ENCODE results near the gene KRTAP19-5. TPM values are rescaled to one million over a fixed set of nuclear protein-coding genes. Genes with fewer than 3 reads are reported as not detected.
"Not testable (repeated sequence)": the region's sequence is repeated elsewhere in the genome, so short reads cannot be mapped to it uniquely, and the experiment has no call there.

The KRTAP19-5 gene
- not detected in 2 replicates for total RNA-seq

DNA sequence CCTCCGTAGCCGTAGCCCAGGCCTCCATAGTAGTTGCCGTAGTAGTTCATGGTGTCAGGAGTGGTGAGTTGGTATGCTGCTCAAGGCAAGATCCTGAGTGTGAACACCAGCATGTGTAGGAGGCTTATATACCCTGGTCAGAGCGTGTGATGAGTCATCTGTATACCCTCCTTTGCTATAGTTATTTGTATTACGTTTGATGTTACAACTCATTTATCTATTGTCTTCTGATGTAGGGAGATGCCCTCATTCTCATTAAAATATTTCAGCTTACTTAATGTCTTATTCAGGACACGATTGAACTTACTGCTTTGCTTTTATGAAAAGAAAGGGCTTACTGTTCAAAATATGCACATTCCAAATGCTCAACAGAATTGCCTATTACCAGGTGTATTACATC, at the start of gene KRTAP19-5:
Gene KRTAP19-5, minus strand, starts transcription at position 101 of the 400 bp plus-strand sequence. Its CDS starts 51 bp downstream, at position 50.
- DNase-seq (ENCODE audit: low read depth): no peak

DNA sequence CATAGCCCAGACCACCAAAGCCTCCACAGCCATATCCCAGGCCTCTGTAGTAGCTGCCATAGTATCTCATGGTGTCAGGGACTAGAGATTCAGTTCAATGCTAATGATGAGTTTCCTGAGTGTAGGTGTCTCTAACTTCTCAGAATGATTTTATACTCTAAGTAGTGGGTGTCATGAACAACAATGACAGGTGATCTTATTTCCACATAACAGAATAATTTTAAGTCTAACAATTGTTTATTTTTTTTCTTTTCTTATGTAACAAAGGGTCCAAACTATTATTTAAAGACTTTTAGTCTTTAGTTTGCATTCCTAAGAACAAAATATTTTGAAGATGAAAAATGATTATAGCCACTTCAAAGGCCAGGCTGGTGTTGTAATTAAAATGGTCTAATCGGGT, 39.8 kb upstream of the KRTAP19-5 start, which contains the start of gene KRTAP19-6:
Gene KRTAP19-6, minus strand, starts transcription at position 101 of the 400 bp plus-strand sequence. Its CDS starts 31 bp downstream, at position 70.
- DNase-seq (ENCODE audit: low read depth): no peak

DNA sequence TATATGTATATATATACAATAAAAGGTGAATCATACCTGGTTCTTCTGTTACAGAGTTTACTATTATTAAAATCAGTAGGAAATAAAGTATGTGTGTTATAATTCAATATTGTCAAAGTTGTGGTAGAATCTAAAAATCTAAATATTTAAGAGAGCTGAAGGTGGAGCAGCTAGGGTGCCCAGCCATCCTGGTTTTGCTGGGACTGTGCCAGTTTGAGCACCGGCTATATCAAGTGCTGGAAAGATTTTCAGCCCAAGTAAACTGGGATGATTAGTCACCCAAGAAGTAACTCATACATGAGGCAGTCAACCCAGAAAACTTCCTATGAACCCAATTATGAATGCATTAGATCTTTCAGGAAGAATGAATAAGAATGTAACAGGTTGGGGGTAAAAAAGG, 16.9 kb upstream of the KRTAP19-5 start:
- no peak for DNase-seq (ENCODE audit: low read depth)

DNA sequence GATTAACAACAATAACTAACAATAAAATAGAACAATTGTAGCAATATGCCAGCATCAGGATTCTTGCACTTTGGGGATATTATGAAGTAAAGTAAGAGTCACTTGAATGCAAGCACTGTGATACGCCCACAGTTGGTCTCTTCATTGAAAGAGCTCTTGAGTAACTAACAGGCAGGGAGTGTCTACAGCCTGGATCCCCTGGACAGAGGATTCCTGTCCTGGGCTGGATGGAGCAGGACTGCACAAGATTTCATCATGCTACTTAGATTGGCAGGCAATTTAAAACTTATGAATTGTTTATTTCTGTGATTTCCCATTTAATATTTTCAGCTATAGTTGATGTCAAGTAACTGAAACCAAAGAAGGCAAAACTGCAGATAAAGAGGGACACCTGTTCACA, 13.7 kb upstream of the KRTAP19-5 start:
- DNase-seq (ENCODE audit: low read depth): no peak

DNA sequence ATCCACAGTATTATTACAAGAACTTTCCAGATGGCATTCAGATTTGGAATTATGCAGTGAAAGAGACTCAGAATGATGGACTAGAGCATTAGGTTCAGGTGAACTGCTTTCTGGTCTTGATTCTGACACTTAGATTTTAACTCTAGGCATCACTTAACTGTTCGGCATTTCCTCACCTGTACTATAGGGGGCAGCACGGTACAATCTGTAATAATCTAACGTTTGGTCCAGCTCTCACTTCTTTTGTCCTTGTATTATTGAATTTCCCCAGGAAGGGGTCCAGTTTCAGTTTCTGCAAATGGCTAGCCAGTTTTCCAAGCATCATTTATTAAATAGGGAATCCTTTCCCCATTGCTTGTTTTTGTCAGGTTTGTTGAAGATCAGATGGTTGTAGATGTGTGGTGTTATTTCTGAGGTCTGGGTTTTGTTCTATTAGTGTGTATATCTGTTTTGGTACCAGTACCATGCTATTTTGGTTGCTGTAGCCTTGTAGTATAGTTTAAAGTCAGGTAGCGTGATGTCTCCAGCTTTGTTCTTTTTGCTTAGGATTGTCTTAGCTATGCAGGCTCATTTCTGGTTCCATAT, 3.8 kb upstream of the KRTAP19-5 start:
- not testable (repeated sequence) for DNase-seq (ENCODE audit: low read depth)

DNA sequence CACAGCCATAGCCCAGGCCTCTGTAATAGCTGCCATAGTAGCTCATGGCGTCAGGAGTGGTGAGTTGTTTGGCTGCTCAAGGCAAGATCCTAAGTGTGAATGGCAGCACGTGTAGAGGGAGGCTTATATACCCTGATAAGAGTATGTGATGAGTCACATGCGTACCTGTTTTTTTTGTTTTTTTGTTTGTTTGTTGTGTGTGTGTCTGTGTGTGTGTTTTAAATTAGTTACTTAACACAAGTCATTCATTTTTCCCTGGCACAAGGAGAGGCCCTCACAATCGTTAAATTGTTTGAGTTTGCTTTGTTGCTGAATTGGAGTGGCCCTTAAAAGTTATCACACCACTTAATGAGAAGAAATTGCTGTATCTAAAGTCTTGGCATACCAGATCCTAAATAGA, 4.9 kb downstream of the KRTAP19-5 start, which contains the start of gene KRTAP19-4:
Gene KRTAP19-4, minus strand, starts transcription at position 101 of the 400 bp plus-strand sequence. Its CDS starts 55 bp downstream, at position 46.
- DNase-seq (ENCODE audit: low read depth): no peak

DNA sequence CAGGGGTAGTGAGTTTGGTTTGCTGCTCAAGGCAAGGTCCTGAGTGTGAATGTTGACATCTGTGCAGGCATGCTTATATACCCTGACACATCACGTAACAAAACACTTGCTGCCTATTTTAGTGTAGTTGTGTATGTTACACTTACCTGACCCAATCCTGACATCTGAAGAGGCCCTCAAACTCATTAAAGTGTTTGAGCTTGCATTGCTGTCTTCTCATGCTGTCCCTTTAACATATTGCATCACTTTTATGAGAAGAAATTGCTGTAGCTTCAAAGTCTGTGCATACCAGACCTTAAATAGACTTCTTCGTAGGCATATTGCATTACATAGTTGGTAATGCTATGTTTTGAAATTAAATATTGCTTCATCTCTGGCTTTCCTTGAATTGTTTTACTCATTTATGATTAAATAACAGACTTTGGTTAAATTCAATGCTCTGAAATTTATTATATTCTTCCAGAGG, 9.9 kb downstream of the KRTAP19-5 start, which contains the start of gene KRTAP19-3:
Gene KRTAP19-3, minus strand, starts transcription at position 51 of the 466 bp plus-strand sequence. CDS start 56 bp downstream, outside the sequence.
- no peak for DNase-seq (ENCODE audit: low read depth)

DNA sequence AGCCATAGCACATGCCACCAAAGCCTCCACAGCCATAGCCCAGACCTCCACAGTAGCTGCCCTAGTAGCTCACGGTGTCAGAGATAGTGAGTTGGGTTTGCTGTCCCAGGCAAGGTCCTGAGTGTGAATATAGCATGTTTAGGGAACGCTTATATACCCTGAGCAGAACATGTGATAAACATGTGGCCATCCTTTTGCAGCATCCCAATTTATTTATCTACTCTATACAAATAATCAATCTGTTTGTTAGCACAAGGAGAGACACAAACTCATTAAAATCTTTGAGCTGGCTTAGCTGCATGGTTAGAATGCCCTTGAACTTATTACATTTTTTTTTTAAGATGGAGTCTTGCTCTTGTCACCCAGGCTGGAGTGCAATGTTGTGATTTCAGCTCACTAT, 14.6 kb downstream of the KRTAP19-5 start, which contains the start of gene KRTAP19-2:
Gene KRTAP19-2, minus strand, starts transcription at position 101 of the 400 bp plus-strand sequence. Its CDS starts 88 bp downstream, at position 13.
- no peak for DNase-seq (ENCODE audit: low read depth)

DNA sequence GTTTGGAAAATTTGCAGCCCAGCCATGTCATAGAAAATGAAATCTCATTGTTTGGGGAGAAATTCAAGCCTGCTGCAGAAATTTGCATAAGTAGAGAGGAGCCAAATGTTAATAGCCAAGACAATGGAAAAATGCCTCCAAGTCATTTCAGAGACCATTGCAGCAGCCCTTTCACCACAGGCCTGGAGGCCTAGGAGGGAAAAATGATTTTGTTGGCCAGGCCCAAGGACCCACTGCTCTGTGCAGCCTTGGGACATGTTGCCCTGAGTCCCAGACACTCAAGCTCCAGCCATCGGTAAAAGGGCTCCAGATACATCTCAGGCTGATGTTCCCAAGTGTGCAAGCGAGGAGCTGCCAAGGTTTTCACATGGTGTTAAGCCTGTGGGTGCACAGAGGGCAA, 15.8 kb downstream of the KRTAP19-5 start:
- DNase-seq (ENCODE audit: low read depth): no peak

DNA sequence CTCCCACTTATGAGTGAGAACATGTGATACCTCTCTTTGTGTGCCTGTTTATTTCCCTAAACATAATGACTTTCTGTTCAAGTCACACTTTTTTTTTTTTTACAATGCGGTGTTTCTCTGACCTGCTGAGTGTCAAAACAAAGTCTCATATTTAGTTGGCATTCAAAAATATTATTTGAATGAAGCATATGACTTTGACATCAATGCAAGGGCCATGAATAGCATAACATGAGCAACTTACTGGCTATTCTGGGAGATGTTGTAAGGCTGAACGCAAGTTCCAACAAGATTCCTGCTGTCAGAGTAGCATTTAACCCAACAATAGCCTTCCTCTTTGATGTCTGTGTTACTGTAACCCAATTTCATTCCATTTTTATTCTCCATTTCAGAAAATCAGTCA, 19.8 kb downstream of the KRTAP19-5 start:
- DNase-seq (ENCODE audit: low read depth): no peak

DNA sequence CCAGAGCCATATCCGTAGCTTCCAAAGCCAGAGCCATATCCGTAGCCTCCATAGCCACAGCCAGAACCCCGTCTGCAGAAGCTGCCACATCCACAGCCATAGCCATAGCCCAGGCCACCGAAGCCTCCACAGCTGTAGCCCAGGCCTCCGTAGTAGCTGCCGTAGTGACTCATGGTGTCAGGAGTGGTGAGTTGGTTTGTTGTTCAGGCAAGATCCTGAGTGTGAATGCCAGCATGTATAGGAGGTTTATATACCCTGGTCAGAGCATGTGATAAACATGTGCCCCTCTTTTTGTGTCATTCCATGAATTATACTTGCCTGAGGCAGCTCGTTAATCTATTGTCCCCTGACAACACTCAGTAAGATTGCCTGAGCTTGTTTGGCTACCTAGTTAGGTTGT, 21.8 kb downstream of the KRTAP19-5 start, which contains the start of gene KRTAP19-1:
Gene KRTAP19-1, minus strand, starts transcription at position 223 of the 400 bp plus-strand sequence. Its CDS starts 50 bp downstream, at position 173.
- DNase-seq (ENCODE audit: low read depth): no peak

DNA sequence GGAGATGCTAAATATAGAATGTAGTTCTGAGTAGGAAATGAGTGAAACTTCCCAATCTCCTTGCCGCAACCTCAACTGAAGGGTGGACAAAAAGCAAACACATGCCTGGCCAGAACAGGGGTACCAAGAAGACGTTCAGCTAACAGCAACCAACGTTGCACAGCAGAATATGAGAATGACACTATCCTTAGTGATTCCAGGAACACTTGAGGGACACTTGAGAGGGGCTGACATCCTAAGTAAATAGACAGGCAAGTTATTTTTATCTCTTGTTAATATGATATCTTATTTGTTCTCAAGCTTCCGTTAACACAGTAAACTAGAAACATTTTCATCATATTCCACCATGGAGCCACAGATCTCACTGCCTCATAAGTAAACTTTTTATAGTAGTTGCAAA, 22.7 kb downstream of the KRTAP19-5 start:
- no peak for DNase-seq (ENCODE audit: low read depth)

DNA sequence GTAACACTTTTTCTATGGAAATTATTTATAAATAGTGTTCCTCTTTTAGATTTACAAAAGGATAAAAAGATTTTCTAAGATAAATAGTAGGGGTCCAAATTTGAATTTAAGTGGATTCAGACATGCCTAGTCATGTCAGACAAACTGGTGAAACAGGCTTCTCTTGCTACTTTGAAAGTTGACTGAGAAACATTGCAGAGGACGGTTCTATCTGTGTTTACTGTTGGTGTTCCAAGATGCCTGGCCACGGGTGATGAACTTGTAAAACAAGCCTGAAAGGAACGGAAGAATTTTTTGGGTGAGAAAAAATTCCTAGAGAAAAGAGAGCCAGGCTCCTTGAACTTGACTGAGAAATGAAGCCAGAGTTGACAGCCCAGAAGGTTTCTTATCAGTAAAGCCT, 23.9 kb downstream of the KRTAP19-5 start:
- no peak for DNase-seq (ENCODE audit: low read depth)

DNA sequence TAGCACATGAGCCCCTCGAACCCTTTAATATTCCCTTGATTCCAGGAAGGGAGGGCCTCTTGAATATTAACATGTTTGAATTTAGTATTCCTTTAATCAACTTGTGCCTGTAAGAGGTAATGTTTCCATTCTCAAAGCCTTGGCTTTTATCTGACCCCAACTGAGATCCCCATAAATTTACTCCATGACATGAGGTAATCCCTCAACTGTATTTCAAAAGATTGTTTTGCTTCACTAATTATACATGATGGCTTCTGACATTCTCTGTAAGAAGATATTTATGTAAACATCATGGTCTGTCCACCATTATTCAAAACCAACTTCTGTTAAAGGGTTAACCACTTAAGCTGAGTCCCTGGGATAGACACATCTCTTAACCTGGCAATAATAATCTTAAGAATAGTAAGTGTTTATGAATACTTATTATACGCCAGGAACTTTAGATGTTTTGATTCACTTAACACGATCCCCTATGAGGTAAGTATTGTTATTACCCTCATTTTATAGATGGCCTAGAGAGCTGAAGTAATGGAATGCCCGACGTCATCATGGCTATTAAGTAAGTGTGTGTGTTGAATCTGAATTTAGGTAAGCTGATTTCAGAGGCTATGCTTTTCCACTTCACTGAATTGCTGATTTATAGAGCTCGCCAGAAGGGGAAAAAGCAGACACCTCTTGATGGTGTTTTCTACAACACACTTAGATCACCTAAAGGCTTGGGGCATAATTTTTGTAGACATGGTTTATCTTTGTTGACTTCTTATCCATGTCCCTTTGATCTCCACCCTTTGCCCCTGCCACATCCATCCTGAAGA, 32.8 kb downstream of the KRTAP19-5 start:
- no peak for DNase-seq (ENCODE audit: low read depth)

DNA sequence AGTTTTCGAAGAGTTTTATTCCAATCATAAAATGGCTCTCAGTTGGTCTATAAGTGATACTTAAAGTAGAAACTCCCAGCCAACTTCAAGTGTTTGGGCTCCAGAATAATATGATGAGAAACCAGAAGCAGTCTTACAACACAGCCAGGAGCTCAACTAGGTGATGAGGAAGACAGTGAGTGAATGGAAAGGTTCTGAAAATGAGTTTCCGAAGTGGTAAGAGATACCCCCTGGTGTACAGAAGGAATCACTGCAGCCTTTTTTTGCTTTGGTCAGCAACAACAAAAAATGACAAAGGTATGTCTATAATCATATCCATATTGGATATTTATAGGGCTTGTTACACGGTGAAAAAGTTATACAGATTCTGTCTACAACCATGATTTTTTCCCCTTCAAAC, 38.2 kb downstream of the KRTAP19-5 start:
- DNase-seq (ENCODE audit: low read depth): no peak

Other genes starting within 250 kb of the KRTAP19-5 start
- gene KRTAP24-1, start 219.2 kb downstream of the KRTAP19-5 start, total RNA-seq: not detected in 2 replicates
- gene KRTAP25-1, start 212.6 kb downstream of the KRTAP19-5 start, total RNA-seq: not detected in 2 replicates
- gene KRTAP26-1, start 181.8 kb downstream of the KRTAP19-5 start, total RNA-seq: not detected in 2 replicates
- gene KRTAP27-1, start 164.4 kb downstream of the KRTAP19-5 start, total RNA-seq: not detected in 2 replicates
- not detected in 2 replicates for gene KRTAP23-1, start 153.5 kb downstream of the KRTAP19-5 start, total RNA-seq
- not detected in 2 replicates for gene KRTAP13-2, start 129.9 kb downstream of the KRTAP19-5 start, total RNA-seq
- gene KRTAP13-1, start 106.1 kb downstream of the KRTAP19-5 start, total RNA-seq: not detected in 2 replicates
- gene KRTAP13-3, start 76.2 kb downstream of the KRTAP19-5 start, total RNA-seq: not detected in 2 replicates
- not detected in 2 replicates for gene KRTAP13-4, start 71.9 kb downstream of the KRTAP19-5 start, total RNA-seq
- not detected in 2 replicates for gene KRTAP15-1, start 61.9 kb downstream of the KRTAP19-5 start, total RNA-seq
- gene KRTAP19-1, start 21.8 kb downstream of the KRTAP19-5 start, total RNA-seq: not detected in 2 replicates
- gene KRTAP19-2, start 14.7 kb downstream of the KRTAP19-5 start, total RNA-seq: not detected in 2 replicates
- gene KRTAP19-3, start 10.1 kb downstream of the KRTAP19-5 start, total RNA-seq: not detected in 2 replicates
- not detected in 2 replicates for gene KRTAP19-4, start 5.0 kb downstream of the KRTAP19-5 start, total RNA-seq
- gene KRTAP19-6, start 39.7 kb upstream of the KRTAP19-5 start, total RNA-seq: not detected in 2 replicates
- not detected in 2 replicates for gene KRTAP19-7, start 59.2 kb upstream of the KRTAP19-5 start, total RNA-seq
- gene KRTAP22-2, start 88.3 kb upstream of the KRTAP19-5 start, total RNA-seq: not detected in 2 replicates
- gene KRTAP6-3, start 90.3 kb upstream of the KRTAP19-5 start, total RNA-seq: not detected in 2 replicates
- gene KRTAP6-2, start 96.8 kb upstream of the KRTAP19-5 start, total RNA-seq: not detected in 2 replicates
- not detected in 2 replicates for gene KRTAP22-1, start 98.9 kb upstream of the KRTAP19-5 start, total RNA-seq
- not detected in 2 replicates for gene KRTAP6-1, start 111.8 kb upstream of the KRTAP19-5 start, total RNA-seq
- gene KRTAP20-1, start 114.3 kb upstream of the KRTAP19-5 start, total RNA-seq: not detected in 2 replicates
- gene KRTAP20-4, start 118.5 kb upstream of the KRTAP19-5 start, total RNA-seq: not detected in 2 replicates
- gene KRTAP20-2, start 133.1 kb upstream of the KRTAP19-5 start, total RNA-seq: not detected in 2 replicates
- gene KRTAP20-3, start 140.7 kb upstream of the KRTAP19-5 start, total RNA-seq: not detected in 2 replicates
- gene KRTAP21-3, start 216.6 kb upstream of the KRTAP19-5 start, total RNA-seq: not detected in 2 replicates
- not detected in 2 replicates for gene KRTAP21-2, start 245.1 kb upstream of the KRTAP19-5 start, total RNA-seq